ENCODE results near the gene PTPA.

Gene PTPA

GRCh38 chr9:129084087-129084486 is 27.1 kb upstream of the PTPA start:
- no peak for DNase-seq

GRCh38 chr9:129089246-129089645 is 22.0 kb upstream of the PTPA start:
- no peak for DNase-seq

DNA sequence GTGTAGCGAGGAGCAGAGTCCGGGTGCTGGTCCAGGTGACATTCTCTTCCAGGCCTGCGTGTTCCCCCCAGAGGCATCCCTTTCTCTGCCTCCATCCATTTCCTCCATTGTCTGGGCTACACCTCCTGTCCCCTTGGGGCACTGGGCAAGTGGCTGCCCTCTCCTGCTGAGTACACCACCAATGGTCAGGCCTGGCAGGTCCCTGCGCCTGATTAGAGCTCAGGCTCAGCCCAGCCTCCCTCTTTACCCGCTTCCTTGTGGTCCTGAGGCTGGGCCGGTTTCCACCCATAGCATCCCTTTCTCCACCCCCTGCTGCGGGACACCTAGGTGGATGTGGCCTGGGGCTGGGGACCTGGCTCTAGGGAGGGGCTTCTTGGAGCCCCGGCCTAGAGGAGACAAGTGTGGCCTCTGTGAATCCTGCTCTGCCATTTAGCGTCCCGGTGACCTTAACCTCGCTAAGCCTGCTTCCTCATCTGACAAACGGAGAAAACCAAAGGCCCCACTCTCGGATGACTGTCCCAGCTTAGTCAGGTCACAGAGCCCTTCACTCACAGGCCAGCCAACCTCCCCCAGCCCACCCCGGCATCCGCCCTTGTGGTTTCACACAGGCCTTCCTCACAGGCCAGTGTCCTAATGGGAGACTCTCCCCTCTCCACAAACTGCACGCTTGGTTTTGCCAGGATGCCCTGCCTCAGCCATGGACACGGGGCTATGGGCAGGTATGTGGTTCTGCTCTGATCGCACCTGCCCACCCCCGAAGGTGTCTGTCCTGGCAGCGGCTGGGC is 17.4 kb upstream of the PTPA start:
- DNase-seq: no peak

DNA sequence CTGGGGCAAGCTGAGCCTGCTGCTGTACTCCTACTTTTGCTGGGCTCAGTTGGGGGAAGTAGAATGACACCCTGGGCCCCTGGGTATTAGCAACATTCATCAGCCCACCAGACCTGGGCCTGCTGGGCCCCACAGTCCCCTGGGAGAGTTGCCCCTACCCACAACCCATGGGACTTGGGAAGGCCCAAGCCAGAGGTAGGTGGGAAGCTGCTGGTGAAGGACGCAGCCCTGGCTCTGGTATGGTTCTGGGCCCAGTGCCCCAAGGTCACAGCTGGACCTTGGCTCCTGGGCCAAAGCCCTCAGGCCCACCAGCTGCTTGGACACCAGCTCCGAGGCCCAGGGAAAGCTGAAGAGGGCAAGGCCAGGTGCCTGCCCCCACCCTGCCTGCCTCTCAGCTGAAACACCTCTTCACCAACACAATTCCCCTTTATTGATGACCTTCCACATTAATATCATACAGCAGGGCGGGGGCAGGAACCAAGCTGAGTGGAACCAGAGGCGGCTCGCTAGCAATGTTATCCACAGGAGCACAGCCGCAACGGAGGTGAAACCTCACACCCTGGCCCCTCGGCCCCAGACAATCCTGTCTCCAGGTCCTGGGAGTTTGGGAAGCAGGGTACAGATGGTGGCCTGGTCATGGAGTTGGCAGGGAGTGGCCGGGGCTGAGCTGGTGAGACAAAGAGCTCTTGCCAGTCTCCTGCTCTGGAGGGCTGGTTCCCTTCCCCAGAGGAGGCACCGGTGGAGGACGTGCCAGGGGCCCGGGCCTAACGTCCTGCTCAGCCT is 16.6 kb upstream of the PTPA start:
- no peak for DNase-seq

DNA sequence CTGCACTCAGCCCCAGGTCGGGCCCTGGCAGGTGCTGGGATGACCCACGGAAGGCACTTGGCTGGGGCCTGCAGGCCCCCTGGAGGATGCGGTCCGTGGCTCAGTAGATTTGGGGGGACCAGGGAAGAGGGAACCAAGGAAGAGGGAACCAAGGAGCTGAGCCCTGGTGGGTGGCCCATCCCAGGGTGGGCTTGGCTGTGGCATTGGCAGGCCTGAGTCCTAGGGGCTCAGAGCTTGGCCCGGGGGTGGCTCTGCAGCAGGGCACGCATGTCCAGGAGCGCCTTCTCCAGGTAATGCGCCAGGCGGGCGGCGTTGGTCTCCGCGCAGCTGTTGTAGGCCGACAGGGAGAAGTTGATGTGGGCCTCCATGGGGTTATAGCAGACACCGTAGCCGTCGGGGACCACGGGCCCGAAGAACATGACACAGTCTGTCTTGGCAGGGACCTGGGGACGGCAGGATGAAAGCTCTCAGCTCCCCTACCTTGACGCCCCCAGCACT is 16.0 kb upstream of the PTPA start:
- DNase-seq: no peak

GRCh38 chr9:129095908-129096307 is 15.3 kb upstream of the PTPA start:
- no peak for DNase-seq

- DNase-seq: no peak
These were observed 13.4 kb upstream of the PTPA start for GRCh38 chr9:129097671-129098306.

DNA sequence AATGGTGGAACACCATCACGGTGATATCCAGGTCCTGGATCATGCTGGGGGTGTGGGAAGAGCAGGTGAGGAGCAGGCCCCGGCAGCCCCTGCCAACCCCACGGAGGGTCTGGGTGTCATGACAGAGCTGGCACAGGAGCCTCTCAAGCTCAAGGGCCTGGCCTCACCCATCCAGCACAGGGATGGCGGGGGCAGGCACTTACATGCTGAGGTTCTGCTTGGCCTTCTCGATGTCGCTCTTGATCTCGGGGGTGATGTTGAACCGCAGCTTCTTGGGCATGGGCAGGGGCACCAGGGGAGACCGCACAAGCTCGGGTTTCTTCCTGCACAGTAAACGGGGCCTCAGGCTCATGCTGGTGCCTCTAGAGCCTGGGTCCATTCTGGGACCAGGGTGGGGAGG is 12.9 kb upstream of the PTPA start:
- DNase-seq: no peak

DNA sequence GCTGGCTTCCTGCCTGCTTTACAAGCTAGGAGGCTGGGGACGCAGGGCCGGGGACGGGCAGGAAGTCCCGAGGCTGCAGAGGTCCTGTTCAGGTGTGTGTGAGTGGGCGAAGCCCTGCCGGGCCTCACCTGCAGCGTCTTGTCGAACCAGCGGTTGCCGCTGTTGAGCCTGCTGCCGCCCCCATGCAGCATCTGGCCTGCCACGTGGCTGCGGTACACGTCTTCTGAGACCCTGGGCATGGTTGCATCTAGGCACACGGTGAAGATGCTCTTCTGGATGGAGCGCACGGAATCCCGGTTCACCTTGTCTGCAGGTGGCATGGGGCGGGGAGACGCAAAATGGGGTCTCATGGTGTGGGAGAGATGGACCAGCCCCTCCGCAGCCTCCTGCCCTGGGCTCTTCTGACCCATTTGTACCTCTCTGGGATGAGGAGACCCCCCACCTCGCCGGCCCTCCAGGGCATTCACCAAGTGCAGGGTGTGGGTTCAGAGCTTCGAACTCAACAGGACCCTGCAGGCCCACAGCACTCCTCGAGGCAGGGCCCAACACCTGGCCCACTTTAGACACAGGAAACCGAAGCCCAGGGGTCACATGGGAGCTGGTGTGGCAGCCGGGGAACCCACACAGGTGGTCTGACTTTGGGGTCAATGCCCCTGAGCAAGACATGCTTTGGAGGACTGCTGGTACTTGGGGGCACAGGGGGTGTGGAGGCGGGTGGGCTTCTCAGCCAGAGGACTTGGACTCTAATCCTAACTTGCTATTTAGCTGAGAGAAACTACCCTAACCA is 10.6 kb upstream of the PTPA start:
- no peak for DNase-seq

DNA sequence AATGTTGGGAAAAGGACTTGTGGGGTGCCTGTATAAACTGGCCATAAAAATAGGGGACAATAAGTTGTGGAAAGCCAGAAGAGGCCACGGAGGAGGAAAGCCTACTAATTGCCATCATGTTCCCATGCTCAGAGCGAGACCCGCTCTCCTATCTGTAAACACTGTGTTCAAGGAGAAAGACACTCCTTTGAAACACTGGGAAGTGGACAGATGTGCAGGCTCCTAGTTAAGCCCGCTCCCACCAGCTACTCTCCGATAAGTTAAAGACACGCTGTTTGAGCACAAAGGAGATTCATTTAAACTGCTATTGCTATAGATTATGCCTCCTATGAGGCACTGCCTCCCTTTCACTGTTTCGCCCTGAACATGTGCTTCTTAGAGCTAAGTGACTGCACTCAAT is 9.9 kb upstream of the PTPA start:
- DNase-seq: no peak

GRCh38 chr9:129102095-129102525 is 9.1 kb upstream of the PTPA start:
- DNase-seq: no peak

GRCh38 chr9:129102791-129103594 is 8.2 kb upstream of the PTPA start:
- no peak for DNase-seq

DNA sequence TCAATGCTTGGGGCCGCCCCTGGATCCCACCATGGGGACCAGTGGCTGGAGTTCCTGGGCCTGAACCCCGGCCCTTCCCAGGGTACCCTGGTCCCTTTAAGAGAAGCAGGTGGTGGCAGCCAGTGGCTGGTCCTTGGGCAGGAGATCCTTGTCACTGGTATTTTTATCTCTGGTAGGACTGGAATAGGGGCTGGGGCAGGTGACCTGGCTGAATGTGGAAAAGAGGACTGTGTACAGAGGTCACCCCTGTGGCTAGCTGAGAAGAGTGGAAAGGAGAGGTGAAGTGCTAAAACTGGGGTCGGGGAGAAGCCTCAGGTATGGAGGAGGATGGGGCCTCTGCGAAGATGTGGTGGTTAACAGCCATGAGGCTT is 7.6 kb upstream of the PTPA start:
- DNase-seq: no peak

DNA sequence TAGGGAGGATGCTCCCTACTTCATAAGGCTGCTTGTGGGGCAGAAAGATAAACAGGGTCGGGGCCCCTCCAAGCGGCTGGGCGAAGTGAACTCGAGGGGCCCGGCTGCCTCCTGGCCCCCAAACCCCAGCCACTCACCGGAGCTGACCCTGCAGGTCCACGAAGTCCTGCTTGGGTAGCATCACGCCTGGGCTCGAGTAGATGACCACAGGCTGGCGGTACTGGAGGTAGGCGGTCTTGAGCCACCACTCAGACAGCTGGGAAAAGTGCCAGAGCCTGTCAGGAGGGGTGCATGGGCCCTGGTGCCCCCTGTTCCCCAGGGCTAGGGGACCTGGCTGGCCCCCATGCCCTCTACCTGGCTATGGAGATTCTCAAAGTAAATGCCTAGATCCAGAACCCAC is 7.2 kb upstream of the PTPA start:
- no peak for DNase-seq

DNA sequence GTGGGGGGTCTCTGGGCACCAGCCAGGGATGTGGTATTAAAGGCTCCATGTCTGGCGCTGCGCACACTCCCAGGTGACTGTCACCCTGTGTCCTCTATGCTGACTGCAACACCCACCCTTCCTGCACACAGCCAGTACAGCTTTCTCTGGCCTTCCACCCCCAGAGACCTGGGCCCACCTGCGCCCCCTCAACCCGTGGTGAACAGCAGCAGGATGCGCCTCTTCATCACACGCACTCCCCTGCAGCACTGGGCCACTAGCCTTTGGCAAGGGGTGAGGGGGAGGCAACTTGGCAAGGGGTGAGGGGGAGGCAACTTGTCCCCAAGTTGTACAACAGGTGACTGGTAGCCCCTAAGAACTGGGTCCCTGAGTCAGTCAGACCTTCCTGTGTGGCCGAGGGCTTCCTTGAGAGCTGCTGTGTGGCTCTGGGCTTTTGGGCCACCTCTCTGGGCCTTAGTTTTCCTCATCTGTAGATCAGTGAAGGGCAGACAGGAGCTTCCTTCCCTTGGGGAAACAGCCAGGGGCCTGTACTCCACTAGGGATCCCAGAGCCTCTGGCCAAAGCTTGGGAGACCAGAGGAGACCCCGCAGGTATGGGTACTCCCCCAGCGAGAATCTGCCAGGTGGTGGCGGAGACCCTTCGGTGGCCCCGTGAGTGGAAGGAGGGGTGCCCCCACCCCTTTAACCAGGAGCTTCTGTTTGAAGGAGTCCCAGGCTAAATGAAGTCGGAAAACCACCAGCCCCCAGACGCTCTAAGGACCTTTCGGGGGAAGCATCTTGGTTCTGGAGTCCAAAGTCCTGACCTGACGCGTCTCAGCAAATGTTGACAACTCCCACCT is 5.1 kb upstream of the PTPA start:
- no peak for DNase-seq

GRCh38 chr9:129107651-129108050 is 3.6 kb upstream of the PTPA start:
- no peak for DNase-seq

GRCh38 chr9:129108083-129108804 is 3.0 kb upstream of the PTPA start:
- no peak for DNase-seq

DNA sequence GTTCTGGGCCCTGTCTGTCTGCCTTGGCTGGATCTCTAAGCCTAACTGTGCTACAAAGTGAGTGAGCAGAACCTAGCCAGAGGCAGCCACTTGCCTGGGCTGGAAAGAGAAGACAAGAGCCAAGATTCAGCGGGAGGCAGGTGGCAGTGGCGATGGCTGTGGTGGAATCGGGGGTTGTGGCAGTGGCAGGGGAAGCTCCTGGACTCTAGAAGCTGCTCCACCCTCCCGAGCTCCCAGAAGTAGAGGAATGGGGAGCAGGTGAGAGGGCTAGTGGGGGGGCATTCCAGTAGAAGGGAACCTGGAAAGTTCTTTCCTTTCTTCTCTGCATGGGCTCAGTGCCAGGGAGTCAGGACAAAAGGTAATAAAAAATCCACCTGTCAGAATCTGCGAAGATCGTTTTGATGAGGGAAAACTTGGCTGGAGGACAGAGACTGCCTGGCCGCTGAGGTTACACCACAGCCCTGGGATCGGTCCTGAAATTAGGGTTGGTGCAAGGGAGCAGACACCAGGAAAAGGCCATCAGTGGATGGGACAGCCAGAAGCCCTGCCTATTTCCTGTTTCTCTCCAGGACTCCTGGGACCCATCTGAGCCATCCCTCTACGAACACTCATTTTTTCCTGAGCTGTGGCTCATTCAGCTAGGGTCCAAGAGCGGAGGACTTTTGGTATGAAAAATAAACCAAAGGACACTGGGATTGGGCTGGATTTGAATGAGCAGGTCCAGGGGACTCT is 2.2 kb upstream of the PTPA start:
- no peak for DNase-seq

GRCh38 chr9:129109537-129109903 is 1.7 kb upstream of the PTPA start:
- no peak for DNase-seq
